Measurements from ENCODE around the gene DLG2.
A peak's percentile ranks its signal among the peaks of the same experiment; 100 is the strongest.

DNA sequence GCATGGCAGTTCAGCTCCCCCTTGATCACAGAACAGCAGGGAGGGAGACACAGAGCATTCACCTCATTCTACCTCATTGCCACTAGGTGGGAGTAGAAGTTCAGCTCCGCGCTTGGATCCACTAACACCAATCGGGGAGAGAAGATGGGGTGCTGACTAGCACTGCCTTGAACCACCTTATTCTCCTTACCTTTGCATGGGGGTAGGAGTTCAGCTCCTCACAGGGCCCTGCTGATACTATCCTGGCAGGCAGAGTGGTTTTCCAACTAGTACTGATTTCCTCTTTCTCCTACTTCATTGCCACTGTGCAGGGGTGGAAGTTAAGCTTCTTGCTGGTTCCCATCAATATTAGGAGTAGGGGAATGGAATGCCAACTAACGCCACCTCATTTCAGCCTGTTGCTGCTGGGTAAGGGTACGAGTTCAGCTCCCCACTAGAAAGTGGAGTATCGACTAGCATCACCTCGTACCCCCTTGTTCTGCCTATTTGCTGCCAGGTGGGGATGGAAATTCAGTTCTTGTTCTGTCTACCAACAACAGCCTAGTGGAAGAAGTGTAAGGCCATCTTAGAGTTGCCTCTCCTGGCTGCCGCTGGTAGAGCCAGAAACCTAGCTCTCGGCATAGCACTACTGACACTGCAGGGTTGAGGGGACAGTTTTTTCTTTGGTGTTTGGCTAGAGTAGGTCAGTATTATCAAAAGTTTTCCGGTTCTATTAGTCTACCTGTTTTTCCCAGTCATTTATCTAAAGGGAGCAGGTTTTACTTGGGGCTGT is 1790.1 kb downstream of the DLG2 start:
- TF ChIP-seq, protein P1, sequence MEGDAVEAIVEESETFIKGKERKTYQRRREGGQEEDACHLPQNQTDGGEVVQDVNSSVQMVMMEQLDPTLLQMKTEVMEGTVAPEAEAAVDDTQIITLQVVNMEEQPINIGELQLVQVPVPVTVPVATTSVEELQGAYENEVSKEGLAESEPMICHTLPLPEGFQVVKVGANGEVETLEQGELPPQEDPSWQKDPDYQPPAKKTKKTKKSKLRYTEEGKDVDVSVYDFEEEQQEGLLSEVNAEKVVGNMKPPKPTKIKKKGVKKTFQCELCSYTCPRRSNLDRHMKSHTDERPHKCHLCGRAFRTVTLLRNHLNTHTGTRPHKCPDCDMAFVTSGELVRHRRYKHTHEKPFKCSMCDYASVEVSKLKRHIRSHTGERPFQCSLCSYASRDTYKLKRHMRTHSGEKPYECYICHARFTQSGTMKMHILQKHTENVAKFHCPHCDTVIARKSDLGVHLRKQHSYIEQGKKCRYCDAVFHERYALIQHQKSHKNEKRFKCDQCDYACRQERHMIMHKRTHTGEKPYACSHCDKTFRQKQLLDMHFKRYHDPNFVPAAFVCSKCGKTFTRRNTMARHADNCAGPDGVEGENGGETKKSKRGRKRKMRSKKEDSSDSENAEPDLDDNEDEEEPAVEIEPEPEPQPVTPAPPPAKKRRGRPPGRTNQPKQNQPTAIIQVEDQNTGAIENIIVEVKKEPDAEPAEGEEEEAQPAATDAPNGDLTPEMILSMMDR (IDR thresholded peaks at IDR 0.05) = peak; percentile 87
- no peak for TF ChIP-seq ZFX (IDR thresholded peaks at IDR 0.05; ENCODE audit: borderline replicate concordance)

Measured in 22Rv1 (cell line).